Naive thymus-derived CD4-positive, alpha-beta T cell (primary cell): ENCODE data around the gene C19orf73. TPM values are rescaled to one million over a fixed set of nuclear protein-coding genes. Genes with fewer than 3 reads are reported as not detected.
"Not testable (repeated sequence)": the region's sequence is repeated elsewhere in the genome, so short reads cannot be mapped to it uniquely, and the experiment has no call there.

Experiments used
- ATAC-seq: fragments of 150-1000 bp; cut with Tn5 transposase; 2 replicates; pipeline ENCODE4 v1.10.0; 2021; ENCODE audit warnings: mild to moderate bottlenecking, moderate library complexity
- CTCF ChIA-PET: fragments of 350-600 bp; sonication (Branson Sonifier 250); formaldehyde crosslinking; loops from one replicate; lab custom pipeline; 2021; ENCODE audit warnings: antibody characterized with exemption; lab: Charles Lee
- POLR2A ChIA-PET: fragments of 350-600 bp; sonication (Branson Sonifier 250); formaldehyde crosslinking; loops from one replicate; lab custom pipeline; 2021; ENCODE audit warnings: antibody characterized with exemption, inconsistent platforms; lab: Charles Lee
- DNase-seq, 9 donors: peaks; one replicate each; pipeline versions ENCODE4 v3.0.0 to v3.0.0-alpha.2; 2020 to 2022; ENCODE audit warnings: mixed read lengths in 1 of 9
- H3K27ac ChIP-seq: one replicate; pipeline ENCODE4 v1.7.0; 2013; ENCODE audit warnings: mild to moderate bottlenecking, low read depth, low read length, moderate library complexity
- H3K27me3 ChIP-seq, 2 donors: one replicate each; pipeline ENCODE4 v1.7.0; 2013; ENCODE audit warnings: low read length in 2 of 2, mild to moderate bottlenecking in 2 of 2, moderate library complexity in 2 of 2; ENCODE audit not compliant: control insufficient read depth in 2 of 2, insufficient read depth in 2 of 2
- H3K36me3 ChIP-seq, 3 experiments: 1 replicate in 2 of 3; 2 replicates in 1 of 3; pipeline ENCODE4 v1.7.0; 2013; ENCODE audit warnings: low read length in 3 of 3, mild to moderate bottlenecking in 3 of 3, moderate library complexity in 1 of 3; ENCODE audit not compliant: insufficient read depth in 3 of 3, control insufficient read depth in 2 of 3
- H3K4me1 ChIP-seq, 2 donors: one replicate each; pipeline ENCODE4 v1.7.0; 2013; ENCODE audit warnings: low read length in 2 of 2, mild to moderate bottlenecking in 2 of 2, moderate library complexity in 1 of 2; ENCODE audit not compliant: control insufficient read depth in 2 of 2, insufficient read depth in 2 of 2
- H3K4me3 ChIP-seq: 2 replicates; pipeline ENCODE4 v1.7.0; 2013; ENCODE audit warnings: mild to moderate bottlenecking, low read length
- H3K9me3 ChIP-seq, 3 experiments: 1 replicate in 2 of 3; 2 replicates in 1 of 3; pipeline ENCODE4 v1.7.0; 2013; ENCODE audit warnings: low read length in 3 of 3; ENCODE audit not compliant: control insufficient read depth in 2 of 3
- H3K27ac Mint-ChIP-seq, 9 donors: one replicate each; pipeline ENCODE4 v1.8.0; 2020 to 2022; ENCODE audit warnings: mixed read lengths in 9 of 9, mild to moderate bottlenecking in 8 of 9, moderate library complexity in 5 of 9, inconsistent platforms in 2 of 9
- H3K27me3 Mint-ChIP-seq, 5 donors: one replicate each; pipeline ENCODE4 v1.8.0; 2021 to 2022; ENCODE audit warnings: mixed read lengths in 5 of 5, mild to moderate bottlenecking in 1 of 5
- H3K36me3 Mint-ChIP-seq, 5 donors: one replicate each; pipeline ENCODE4 v1.8.0; 2020 to 2022; ENCODE audit warnings: mixed read lengths in 5 of 5, mild to moderate bottlenecking in 3 of 5, inconsistent platforms in 1 of 5
- H3K4me1 Mint-ChIP-seq, 7 donors: one replicate each; pipeline ENCODE4 v1.8.0; 2020 to 2022; ENCODE audit warnings: mixed read lengths in 7 of 7, mild to moderate bottlenecking in 3 of 7, inconsistent platforms in 1 of 7
- H3K4me3 Mint-ChIP-seq, 10 donors: one replicate each; pipeline ENCODE4 v1.8.0; 2020 to 2022; ENCODE audit warnings: mild to moderate bottlenecking in 10 of 10, mixed read lengths in 10 of 10, moderate library complexity in 6 of 10, inconsistent platforms in 2 of 10
- H3K9me3 Mint-ChIP-seq, 11 donors: one replicate each; pipeline ENCODE4 v1.8.0; 2020 to 2022; ENCODE audit warnings: mixed read lengths in 11 of 11, mild to moderate bottlenecking in 4 of 11, inconsistent platforms in 1 of 11, moderate library complexity in 1 of 11
- intact Hi-C, 2 donors: fragments of 100-400 bp; cut with micrococcal nuclease; formaldehyde crosslinking; loops; one replicate each; pipeline ENCODE4 v1.15.1; 2023
- polyA plus RNA-seq, 2 donors: library from polyadenylated mRNA; unstranded; fragments of 300-500 nt; fragmentation: Illumina TruSeq; gene quantifications; one replicate each; pipeline ENCODE4 v1.2.3, GENCODE V29; 2021
- total RNA-seq, 6 experiments: library from RNA in 5 of 6; stranded (reverse) in 5 of 6; gene quantifications; 1 replicate in 5 of 6; 2 replicates in 1 of 6; pipeline ENCODE4 v1.2.3 and lab custom pipeline; 2021 to 2026

C19orf73 gene
- total and polyA plus RNA-seq, 7 experiments from 2014 or later = 1.3 to 4.8 (median 2.3) TPM

- Histone ChIP-seq H3K4me1 (peaks cover 5 to 8% of the 10 kb centered on the region in 2 donors), H3K27ac (no peak overlapping the region), H3K4me3 (peak overlapping the region; percentile 71), H3K9me3 (no peaks in the 10 kb centered on the region), H3K27me3 (no peaks in the 10 kb centered on the region), H3K36me3 (no peaks in the 10 kb centered on the region)
- ChIA-PET CTCF (interaction anchor here (0.6 to 0.9 kb wide), 2 partner anchors 11 to 110 kb away, joined by 3 read pairs; no protein-coding TSS in a partner anchor), POLR2A (interaction anchor here (0.5 to 1.7 kb wide), 5 partner anchors 9 to 33 kb away, joined by 3 to 13 read pairs (median 4); partner anchors contain the start of genes LIN7B and PPFIA3)
- Mint-ChIP-seq H3K4me3 (peak overlapping the region; percentile 82 to 98 (median 90)), H3K4me1 (peaks cover 10 to 18% (median 12%) of the 10 kb centered on the region in 7 donors), H3K9me3 (peaks cover 0 to 2% (median 0%) of the 10 kb centered on the region in 11 donors), H3K36me3 (no peaks in the 10 kb centered on the region), H3K27me3 (peaks cover 0 to 14% (median 0%) of the 10 kb centered on the region in 5 donors), H3K27ac (peak overlapping the region; percentile 8 to 98 (median 88))
- intact Hi-C loops = loop anchor here (1.0 to 2.0 kb wide), 7 partner anchors 9 to 135 kb away; partner anchors contain the start of genes C19orf73 (in 2 of the 2), PPFIA3 (in 2 of the 2), GYS1 (in 1 of the 2) and LIN7B (in 1 of the 2)
- ATAC-seq (peak; percentile 99), DNase-seq (peak; percentile 89 to 97 (median 94))
Observed at GRCh38 chr19:49127674-49128544, 9.0 kb upstream of the C19orf73 start.

DNA sequence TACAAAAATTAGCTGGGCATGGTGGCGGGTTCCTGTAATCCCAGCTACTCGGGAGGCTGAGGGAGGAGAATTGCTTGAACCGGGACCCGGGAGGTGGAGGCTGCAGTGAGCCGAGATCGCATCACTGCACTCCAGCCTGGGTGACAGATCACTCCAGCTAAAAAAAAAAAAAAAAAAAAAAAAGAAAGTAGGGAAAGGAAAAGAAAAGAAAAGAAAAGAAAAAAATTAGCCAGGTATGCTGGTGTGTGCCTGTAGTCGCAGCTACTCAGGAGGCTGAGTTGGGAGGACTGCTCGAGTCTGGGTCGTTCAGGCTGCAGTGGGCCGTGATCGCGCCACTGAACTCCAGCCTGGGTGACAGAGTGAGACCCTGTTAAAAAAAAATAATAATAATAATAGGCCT lies 8.3 kb upstream of the C19orf73 start:
- Mint-ChIP-seq H3K27me3 (peaks cover 0 to 16% (median 0%) of the 10 kb centered on the region in 5 donors), H3K4me1 (peaks cover 7 to 16% (median 13%) of the 10 kb centered on the region in 7 donors), H3K4me3 (peak overlapping the region in 3 of 10 donors; percentile 25 to 94 (median 33)), H3K27ac (peak overlapping the region in 1 of 9 donors; percentile 32)
- H3K9me3 ChIP-seq, DNase-seq, ATAC-seq, H3K4me1 ChIP-seq, H3K36me3 Mint-ChIP-seq, CTCF ChIA-PET, H3K27ac ChIP-seq, H3K9me3 Mint-ChIP-seq, H3K27me3 ChIP-seq, H3K36me3 ChIP-seq, intact Hi-C loops: not testable (repeated sequence)
- H3K4me3 ChIP-seq = peak overlapping the region; percentile 71
- POLR2A ChIA-PET = interaction anchor here (1.0 to 1.7 kb wide), 2 partner anchors 8 to 13 kb away, joined by 3 to 13 read pairs; partner anchors contain the start of genes LIN7B and PPFIA3

- POLR2A ChIA-PET = no interaction called here
Observed at GRCh38 chr19:49126575-49126974, 7.6 kb upstream of the C19orf73 start.

GRCh38 chr19:49125025-49125731 lies 6.2 kb upstream of the C19orf73 start:
- no peak overlapping the region for H3K27ac ChIP-seq
- ChIA-PET CTCF (interaction anchor here (0.6 kb wide), 1 partner anchor 27 kb away, joined by 3 read pairs; no protein-coding TSS in a partner anchor), POLR2A (interaction anchor here (1.1 kb wide), 1 partner anchor 8 kb away, joined by 3 read pairs; no protein-coding TSS in a partner anchor)
- no peak overlapping the region for H3K4me3 ChIP-seq
- ATAC-seq = no peak
- Mint-ChIP-seq H3K4me3 (no peak overlapping the region), H3K36me3 (no peaks in the 10 kb centered on the region), H3K9me3 (peaks cover 0 to 2% (median 0%) of the 10 kb centered on the region in 11 donors), H3K4me1 (peaks cover 13 to 25% (median 21%) of the 10 kb centered on the region in 7 donors), H3K27ac (peak overlapping the region in 1 of 9 donors; percentile 22), H3K27me3 (peaks cover 0 to 26% (median 0%) of the 10 kb centered on the region in 5 donors)
- intact Hi-C loops = no loop called here
- no peaks in the 10 kb centered on the region for H3K9me3 ChIP-seq
- no peaks in the 10 kb centered on the region for H3K27me3 ChIP-seq
- H3K4me1 ChIP-seq = peaks cover 5 to 8% of the 10 kb centered on the region in 2 donors
- no peaks in the 10 kb centered on the region for H3K36me3 ChIP-seq
- no peak for DNase-seq

More at GRCh38 chr19:49126575-49126974, 7.6 kb upstream of the C19orf73 start:
- Histone ChIP-seq H3K9me3 (no peaks in the 10 kb centered on the region), H3K4me1 (peaks cover 5 to 8% of the 10 kb centered on the region in 2 donors), H3K27me3 (no peaks in the 10 kb centered on the region), H3K36me3 (no peaks in the 10 kb centered on the region), H3K27ac (no peak overlapping the region), H3K4me3 (no peak overlapping the region)
- peaks cover 0 to 2% (median 0%) of the 10 kb centered on the region in 11 donors for H3K9me3 Mint-ChIP-seq
- intact Hi-C loops = no loop called here
- no peaks in the 10 kb centered on the region for H3K36me3 Mint-ChIP-seq
- ATAC-seq (no peak), DNase-seq (no peak)
- H3K27me3 Mint-ChIP-seq = peaks cover 0 to 17% (median 0%) of the 10 kb centered on the region in 5 donors
- H3K4me3 Mint-ChIP-seq = peak overlapping the region in 2 of 10 donors; percentile 33 to 94
- H3K4me1 Mint-ChIP-seq = peaks cover 7 to 16% (median 13%) of the 10 kb centered on the region in 7 donors
- CTCF ChIA-PET = no interaction called here
- no peak overlapping the region for H3K27ac Mint-ChIP-seq

GRCh38 chr19:49123285-49123684 lies 4.3 kb upstream of the C19orf73 start:
- H3K27ac ChIP-seq, H3K9me3 ChIP-seq, CTCF ChIA-PET, intact Hi-C loops, H3K36me3 ChIP-seq, DNase-seq, H3K27me3 ChIP-seq, H3K36me3 Mint-ChIP-seq, H3K4me1 ChIP-seq, H3K4me3 ChIP-seq, ATAC-seq, H3K9me3 Mint-ChIP-seq, H3K27ac Mint-ChIP-seq, POLR2A ChIA-PET: not testable (repeated sequence)
- H3K4me3 Mint-ChIP-seq = peak overlapping the region in 1 of 10 donors; percentile 48
- H3K4me1 Mint-ChIP-seq = peaks cover 9 to 19% (median 16%) of the 10 kb centered on the region in 7 donors
- peaks cover 0 to 31% (median 0%) of the 10 kb centered on the region in 5 donors for H3K27me3 Mint-ChIP-seq

GRCh38 chr19:49121841-49122240 lies 2.9 kb upstream of the C19orf73 start:
- DNase-seq, H3K27ac ChIP-seq, ATAC-seq, intact Hi-C loops, H3K9me3 ChIP-seq, H3K4me1 ChIP-seq, POLR2A ChIA-PET, H3K36me3 ChIP-seq, H3K27me3 ChIP-seq, H3K4me3 ChIP-seq, H3K9me3 Mint-ChIP-seq, H3K27ac Mint-ChIP-seq, H3K36me3 Mint-ChIP-seq: not testable (repeated sequence)
- H3K4me3 Mint-ChIP-seq = peak overlapping the region in 1 of 10 donors; percentile 51
- H3K27me3 Mint-ChIP-seq = peaks cover 0 to 31% (median 0%) of the 10 kb centered on the region in 5 donors
- peaks cover 15 to 26% (median 23%) of the 10 kb centered on the region in 7 donors for H3K4me1 Mint-ChIP-seq
- CTCF ChIA-PET = interaction anchor here (0.7 to 1.2 kb wide), 2 partner anchors 16 to 879 kb away, joined by 3 to 4 read pairs; no protein-coding TSS in a partner anchor
